ENCODE results near the gene GAST.

GAST gene

DNA sequence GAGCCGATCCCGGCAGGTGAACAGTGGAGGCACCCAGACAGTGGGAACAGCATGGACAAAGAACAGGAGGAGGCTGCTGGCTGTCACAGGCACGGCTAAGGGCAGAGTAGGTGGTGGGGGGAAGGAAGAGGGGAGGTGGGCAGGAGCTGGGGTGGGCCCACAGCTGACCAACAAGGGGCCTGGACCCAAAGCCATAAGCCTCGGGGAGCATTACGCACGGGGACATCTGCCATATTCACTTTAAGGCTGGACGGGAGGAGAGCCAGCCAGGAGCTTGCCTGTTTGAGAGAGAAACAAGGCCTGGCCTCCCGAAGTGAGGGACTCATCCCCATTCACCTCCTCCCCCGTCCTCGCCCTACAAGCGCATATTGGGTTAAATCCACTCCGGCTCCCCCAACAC is 41.9 kb downstream of the GAST start:
- H3K9me3 ChIP-seq (ENCODE audit: control insufficient read depth in 2 of 2, low read length in 2 of 2) = no peaks in the 10 kb centered on the region
- H3K4me1 ChIP-seq (ENCODE audit: control insufficient read depth, insufficient read depth, low read length) = no peaks in the 10 kb centered on the region
- no peak overlapping the region for H3K27ac ChIP-seq (ENCODE audit: low read length)
- peaks cover 0 to 2% of the 10 kb centered on the region in 2 donors for H3K36me3 ChIP-seq (ENCODE audit: control insufficient read depth in 2 of 2, insufficient read depth in 2 of 2, low read length in 2 of 2)
- no peaks in the 10 kb centered on the region for H3K27me3 ChIP-seq (ENCODE audit: control insufficient read depth in 1 of 2, insufficient read depth in 2 of 2, low read length in 2 of 2)
- no peak overlapping the region for H3K9ac ChIP-seq (ENCODE audit: low read length in 2 of 2)
- no peak overlapping the region for H3K4me3 ChIP-seq (ENCODE audit: low read length in 2 of 2)

DNA sequence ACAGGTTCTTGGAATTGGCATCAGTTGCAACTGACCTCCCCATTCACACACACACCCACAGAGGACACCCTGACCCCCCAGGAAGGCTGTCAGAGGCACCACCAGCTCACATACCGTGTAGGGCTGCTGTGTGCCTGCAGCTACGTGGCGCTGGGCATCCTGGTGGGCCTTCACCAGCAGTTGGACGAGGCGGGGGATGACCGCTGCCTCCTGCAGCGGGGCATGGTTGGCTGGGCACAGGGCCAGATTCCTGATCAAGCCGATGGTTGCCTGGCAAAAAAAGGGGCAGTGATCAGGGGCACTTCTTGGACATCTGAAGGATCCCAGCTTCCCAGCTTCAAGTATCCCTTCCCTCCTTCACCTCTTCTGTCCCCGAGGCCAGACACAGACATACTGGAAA is 46.5 kb downstream of the GAST start:
- H3K4me1 ChIP-seq (ENCODE audit: control insufficient read depth, insufficient read depth, low read length) = no peaks in the 10 kb centered on the region
- H3K36me3 ChIP-seq (ENCODE audit: control insufficient read depth in 2 of 2, insufficient read depth in 2 of 2, low read length in 2 of 2) = peaks cover 0 to 7% of the 10 kb centered on the region in 2 donors
- H3K4me3 ChIP-seq (ENCODE audit: low read length in 2 of 2) = no peak overlapping the region
- no peaks in the 10 kb centered on the region for H3K9me3 ChIP-seq (ENCODE audit: control insufficient read depth in 2 of 2, low read length in 2 of 2)
- H3K27ac ChIP-seq (ENCODE audit: low read length) = no peak overlapping the region
- no peaks in the 10 kb centered on the region for H3K27me3 ChIP-seq (ENCODE audit: control insufficient read depth in 1 of 2, insufficient read depth in 2 of 2, low read length in 2 of 2)
- no peak overlapping the region for H3K9ac ChIP-seq (ENCODE audit: low read length in 2 of 2)

DNA sequence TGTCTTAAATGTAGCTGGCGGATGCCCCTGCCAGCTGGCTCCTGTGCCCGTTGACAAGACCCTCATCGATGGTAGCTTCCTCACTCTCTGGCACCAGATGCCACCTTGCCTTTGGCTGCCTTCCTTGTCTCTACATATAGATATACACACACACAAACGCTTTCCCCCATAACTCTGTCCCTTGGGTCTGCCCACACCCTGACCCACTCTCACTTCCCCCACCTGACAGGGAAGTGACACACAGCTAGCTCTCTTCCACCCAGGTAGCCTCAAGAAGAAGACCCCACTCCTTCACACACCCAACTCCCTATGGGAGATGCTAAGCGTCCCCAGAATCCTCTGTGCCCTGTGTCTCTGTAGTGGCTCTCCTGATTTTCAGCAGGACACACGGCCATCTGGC is 48.7 kb downstream of the GAST start:
- no peaks in the 10 kb centered on the region for H3K4me1 ChIP-seq (ENCODE audit: control insufficient read depth, insufficient read depth, low read length)
- no peaks in the 10 kb centered on the region for H3K27me3 ChIP-seq (ENCODE audit: control insufficient read depth in 1 of 2, insufficient read depth in 2 of 2, low read length in 2 of 2)
- H3K9ac ChIP-seq (ENCODE audit: low read length in 2 of 2) = no peak overlapping the region
- no peaks in the 10 kb centered on the region for H3K9me3 ChIP-seq (ENCODE audit: control insufficient read depth in 2 of 2, low read length in 2 of 2)
- H3K36me3 ChIP-seq (ENCODE audit: control insufficient read depth in 2 of 2, insufficient read depth in 2 of 2, low read length in 2 of 2) = peaks cover 0 to 7% of the 10 kb centered on the region in 2 donors
- H3K4me3 ChIP-seq (ENCODE audit: low read length in 2 of 2) = no peak overlapping the region
- no peak overlapping the region for H3K27ac ChIP-seq (ENCODE audit: low read length)

DNA sequence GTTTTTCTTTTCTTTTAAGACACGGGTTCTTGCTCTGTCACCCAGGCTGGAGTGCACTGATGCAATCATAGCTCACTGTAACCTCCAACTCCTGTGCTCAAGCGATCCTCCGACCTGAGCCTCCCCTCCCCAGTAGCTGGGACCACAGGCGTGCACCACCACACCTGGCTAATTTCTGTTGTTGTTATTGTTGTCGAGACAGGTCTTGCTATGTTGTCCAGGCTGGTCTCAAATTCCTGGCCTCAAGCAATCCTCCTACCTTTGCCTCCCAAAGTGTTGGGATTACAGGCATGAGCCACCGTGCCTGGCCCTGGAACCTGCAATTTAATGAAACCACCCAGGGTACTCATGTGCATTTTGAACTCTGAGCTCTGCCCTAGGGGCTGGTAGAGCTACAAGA is 50.3 kb downstream of the GAST start:
- Histone ChIP-seq H3K9ac (ENCODE audit: low read length in 2 of 2) (no peak overlapping the region), H3K27ac (ENCODE audit: low read length) (no peak overlapping the region)

DNA sequence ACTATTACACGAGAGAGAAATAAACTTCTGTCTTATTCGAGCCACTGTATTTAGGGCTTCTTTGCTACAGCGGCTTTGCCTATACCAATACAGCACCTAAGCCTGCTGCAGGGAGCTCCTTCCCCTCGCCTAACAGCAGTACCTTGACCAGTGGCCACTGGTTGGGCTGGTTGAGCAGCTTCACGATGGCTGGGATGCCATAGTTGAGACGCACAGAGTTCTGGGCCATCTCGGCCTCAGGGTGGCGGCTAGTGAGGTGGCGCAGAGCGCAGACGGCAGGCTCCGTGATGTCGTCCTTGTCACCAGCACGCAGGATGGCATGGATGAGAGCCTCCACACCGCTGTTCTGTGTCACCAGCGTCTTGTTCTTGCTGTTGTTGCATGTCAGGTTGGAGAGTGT is 50.7 kb downstream of the GAST start:
- H3K27me3 ChIP-seq (ENCODE audit: control insufficient read depth in 1 of 2, insufficient read depth in 2 of 2, low read length in 2 of 2) = no peaks in the 10 kb centered on the region
- H3K9me3 ChIP-seq (ENCODE audit: control insufficient read depth in 2 of 2, low read length in 2 of 2) = no peaks in the 10 kb centered on the region
- H3K27ac ChIP-seq (ENCODE audit: low read length) = no peak overlapping the region
- no peaks in the 10 kb centered on the region for H3K4me1 ChIP-seq (ENCODE audit: control insufficient read depth, insufficient read depth, low read length)
- H3K36me3 ChIP-seq (ENCODE audit: control insufficient read depth in 2 of 2, insufficient read depth in 2 of 2, low read length in 2 of 2) = peaks cover 0 to 9% of the 10 kb centered on the region in 2 donors
- no peak overlapping the region for H3K9ac ChIP-seq (ENCODE audit: low read length in 2 of 2)
- no peak overlapping the region for H3K4me3 ChIP-seq (ENCODE audit: low read length in 2 of 2)

More for the DNA sequence above, 50.3 kb downstream of the GAST start:
- no peaks in the 10 kb centered on the region for H3K9me3 ChIP-seq (ENCODE audit: control insufficient read depth in 2 of 2, low read length in 2 of 2)
- H3K36me3 ChIP-seq (ENCODE audit: control insufficient read depth in 2 of 2, insufficient read depth in 2 of 2, low read length in 2 of 2) = peaks cover 0 to 6% of the 10 kb centered on the region in 2 donors
- H3K4me1 ChIP-seq (ENCODE audit: control insufficient read depth, insufficient read depth, low read length) = no peaks in the 10 kb centered on the region
- no peak overlapping the region for H3K4me3 ChIP-seq (ENCODE audit: low read length in 2 of 2)
- no peaks in the 10 kb centered on the region for H3K27me3 ChIP-seq (ENCODE audit: control insufficient read depth in 1 of 2, insufficient read depth in 2 of 2, low read length in 2 of 2)

DNA sequence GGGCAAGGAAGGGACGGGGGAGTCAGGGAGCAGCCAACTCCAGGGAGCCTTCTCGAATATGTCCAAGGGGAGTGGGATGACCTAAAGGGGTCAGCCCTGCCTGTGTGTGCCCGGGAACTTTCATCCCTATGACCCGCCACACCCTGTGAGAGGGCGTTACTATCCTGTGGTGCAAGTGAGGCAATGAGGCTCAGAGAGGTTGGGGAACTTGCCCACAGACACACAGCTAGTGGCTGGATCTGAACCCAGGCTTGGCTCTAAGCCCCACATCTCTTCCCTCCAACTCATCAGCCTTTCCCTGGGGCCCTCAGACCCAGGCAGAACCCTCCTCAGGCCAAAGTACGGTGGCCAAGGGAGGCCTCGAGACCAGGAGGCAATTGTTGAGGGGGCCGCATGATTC is 51.2 kb downstream of the GAST start:
- H3K9me3 ChIP-seq (ENCODE audit: control insufficient read depth in 2 of 2, low read length in 2 of 2) = no peaks in the 10 kb centered on the region
- H3K27ac ChIP-seq (ENCODE audit: low read length) = no peak overlapping the region
- H3K4me1 ChIP-seq (ENCODE audit: control insufficient read depth, insufficient read depth, low read length) = no peaks in the 10 kb centered on the region
- no peak overlapping the region for H3K9ac ChIP-seq (ENCODE audit: low read length in 2 of 2)
- no peaks in the 10 kb centered on the region for H3K27me3 ChIP-seq (ENCODE audit: control insufficient read depth in 1 of 2, insufficient read depth in 2 of 2, low read length in 2 of 2)
- H3K36me3 ChIP-seq (ENCODE audit: control insufficient read depth in 2 of 2, insufficient read depth in 2 of 2, low read length in 2 of 2) = peaks cover 0 to 9% of the 10 kb centered on the region in 2 donors
- no peak overlapping the region for H3K4me3 ChIP-seq (ENCODE audit: low read length in 2 of 2)
